Measurements from ENCODE around the gene UGT1A7.
A peak's percentile ranks its signal among the peaks of the same experiment; 100 is the strongest.

DNA sequence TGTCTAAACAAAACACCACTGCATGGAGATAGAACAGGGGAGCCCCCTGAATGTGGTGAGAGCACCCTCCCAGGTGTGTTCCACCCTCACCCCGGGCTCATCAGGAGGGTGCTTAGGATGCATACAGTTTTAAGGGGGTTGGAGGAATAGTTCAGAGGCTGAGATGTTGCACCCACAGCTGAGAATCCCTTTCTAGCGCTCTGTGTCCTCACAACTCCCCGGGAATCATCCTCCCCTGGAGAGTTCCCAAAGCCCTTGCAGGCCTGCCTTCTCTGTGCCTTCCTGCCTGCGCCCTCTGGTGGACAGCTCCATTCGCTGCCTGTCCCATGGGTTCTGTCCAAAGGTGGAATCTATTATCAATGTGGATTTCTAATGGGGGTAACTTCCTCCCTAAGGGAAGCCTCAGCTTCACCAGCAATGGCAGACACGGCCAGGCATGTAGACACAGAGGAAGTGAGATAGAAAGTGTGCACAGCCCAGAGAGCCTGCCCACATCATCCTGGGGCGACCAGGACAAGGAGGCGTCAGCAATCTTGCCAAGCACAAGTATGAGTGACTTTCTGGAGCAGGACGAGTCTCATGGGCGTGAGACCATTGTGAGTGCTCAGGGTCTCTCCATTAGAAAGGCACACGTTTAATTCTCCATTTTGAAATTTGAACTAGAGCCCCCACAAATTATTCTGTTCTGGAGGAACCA, 29.8 kb downstream of the UGT1A7 start:
- TF ChIP-seq, protein P1, sequence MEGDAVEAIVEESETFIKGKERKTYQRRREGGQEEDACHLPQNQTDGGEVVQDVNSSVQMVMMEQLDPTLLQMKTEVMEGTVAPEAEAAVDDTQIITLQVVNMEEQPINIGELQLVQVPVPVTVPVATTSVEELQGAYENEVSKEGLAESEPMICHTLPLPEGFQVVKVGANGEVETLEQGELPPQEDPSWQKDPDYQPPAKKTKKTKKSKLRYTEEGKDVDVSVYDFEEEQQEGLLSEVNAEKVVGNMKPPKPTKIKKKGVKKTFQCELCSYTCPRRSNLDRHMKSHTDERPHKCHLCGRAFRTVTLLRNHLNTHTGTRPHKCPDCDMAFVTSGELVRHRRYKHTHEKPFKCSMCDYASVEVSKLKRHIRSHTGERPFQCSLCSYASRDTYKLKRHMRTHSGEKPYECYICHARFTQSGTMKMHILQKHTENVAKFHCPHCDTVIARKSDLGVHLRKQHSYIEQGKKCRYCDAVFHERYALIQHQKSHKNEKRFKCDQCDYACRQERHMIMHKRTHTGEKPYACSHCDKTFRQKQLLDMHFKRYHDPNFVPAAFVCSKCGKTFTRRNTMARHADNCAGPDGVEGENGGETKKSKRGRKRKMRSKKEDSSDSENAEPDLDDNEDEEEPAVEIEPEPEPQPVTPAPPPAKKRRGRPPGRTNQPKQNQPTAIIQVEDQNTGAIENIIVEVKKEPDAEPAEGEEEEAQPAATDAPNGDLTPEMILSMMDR (IDR thresholded peaks at IDR 0.05): peak; percentile 96
- no peak for TF ChIP-seq ZFX (IDR thresholded peaks at IDR 0.05; ENCODE audit: borderline replicate concordance)

All from 22Rv1 (cell line).